SKM-1 treated with dmso at 0.1 percent for 144 hours (cell line): ENCODE measurements around the gene GHRHR.

ENCODE experiments used
- DNase-seq: peaks from one replicate; lab custom pipeline; 2025; ENCODE audit not compliant: unreplicated experiment; lab: John Stamatoyannopoulos, UW

The GHRHR gene

DNA sequence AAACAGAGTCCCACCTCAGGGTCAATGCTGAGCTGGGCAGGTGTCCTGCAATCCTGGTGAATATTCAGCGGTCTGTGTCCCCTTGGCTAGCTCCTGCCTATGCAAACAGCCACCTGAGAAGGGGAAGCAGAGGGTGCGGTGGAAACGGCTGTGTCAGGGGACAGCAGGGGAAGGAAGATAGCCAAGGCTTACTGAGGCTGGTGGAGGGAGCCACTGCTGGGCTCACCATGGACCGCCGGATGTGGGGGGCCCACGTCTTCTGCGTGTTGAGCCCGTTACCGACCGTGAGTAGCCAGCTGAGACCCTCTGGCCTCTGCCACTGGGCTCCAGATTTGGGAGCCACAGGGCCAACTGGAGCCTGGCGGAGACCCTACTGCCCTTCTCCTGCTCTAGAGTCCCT is at the start of gene GHRHR:
Gene GHRHR (plus strand): TSS at position 112 of the 400 bp plus-strand sequence. CDS start 116 bp downstream, at position 228.
- no peak for DNase-seq

DNA sequence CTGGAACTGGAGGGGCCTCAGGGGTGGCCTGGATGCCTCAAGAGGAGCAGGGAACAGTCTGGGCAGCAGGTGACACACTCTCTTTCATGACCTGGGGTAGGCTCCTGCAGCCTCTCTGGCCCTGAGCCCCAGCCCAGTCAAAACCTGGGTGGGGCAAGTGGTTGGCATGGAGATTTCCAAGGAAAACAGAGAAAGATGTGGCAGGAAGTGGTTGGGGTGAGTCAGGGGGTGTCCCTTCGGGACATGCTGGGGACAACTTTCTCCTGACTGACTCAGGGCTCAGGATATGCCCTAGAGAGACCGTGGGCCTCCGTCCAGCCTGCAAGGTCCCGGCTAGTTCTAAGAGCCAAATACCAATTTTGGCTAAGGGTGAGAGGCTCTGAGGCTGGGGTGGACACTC is 49.2 kb upstream of the GHRHR start:
- DNase-seq, result no peak

DNA sequence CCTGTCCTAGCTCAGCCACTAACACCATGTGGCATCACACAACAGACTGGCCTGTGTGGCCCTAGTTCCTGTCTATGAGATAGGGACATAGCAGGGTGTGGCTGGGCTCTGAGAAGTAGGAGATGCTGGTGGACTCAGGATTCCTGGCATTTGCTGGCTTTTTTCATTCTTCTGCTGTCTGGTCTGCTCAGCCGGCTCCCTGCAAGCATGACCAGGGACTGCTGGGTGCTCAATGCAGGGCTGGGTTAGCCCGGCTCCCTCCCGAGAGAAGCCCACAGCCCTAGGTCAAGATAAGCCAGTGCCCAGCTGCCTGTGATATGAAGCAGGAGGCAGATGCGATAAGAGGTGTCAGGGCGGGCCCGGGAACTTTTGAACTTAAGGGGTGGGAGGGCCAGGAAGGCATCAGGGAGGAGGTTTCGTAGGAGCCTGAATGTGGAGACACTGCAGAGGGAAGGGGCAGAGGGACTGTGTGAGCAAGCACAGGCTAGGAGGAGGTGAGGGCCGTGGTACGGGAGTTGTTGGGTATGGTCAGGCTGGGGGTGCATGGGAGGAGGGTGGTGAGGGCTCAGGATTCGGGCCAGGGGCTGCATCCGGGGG is 48.6 kb upstream of the GHRHR start:
- no peak for DNase-seq

DNA sequence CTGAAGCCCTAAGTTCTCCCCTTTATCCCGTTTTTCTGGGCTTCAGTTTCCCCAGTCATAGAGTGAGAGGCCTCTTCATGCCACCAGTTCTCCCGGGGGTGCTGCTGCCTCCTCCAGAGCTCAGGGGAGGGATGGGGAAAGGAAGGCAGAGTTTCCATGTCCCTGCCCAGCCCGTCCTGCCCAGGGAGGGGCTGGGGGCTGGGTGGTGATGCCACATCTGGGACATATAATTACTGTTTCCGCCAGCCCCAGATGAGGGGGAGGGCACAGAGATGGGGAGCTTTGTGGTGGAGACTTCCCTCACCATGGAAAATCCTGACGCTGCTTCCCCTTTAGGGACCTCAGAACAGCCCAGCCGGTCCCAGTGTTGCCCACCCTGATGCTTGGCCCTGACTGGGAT is 48.0 kb upstream of the GHRHR start:
- no peak for DNase-seq

DNA sequence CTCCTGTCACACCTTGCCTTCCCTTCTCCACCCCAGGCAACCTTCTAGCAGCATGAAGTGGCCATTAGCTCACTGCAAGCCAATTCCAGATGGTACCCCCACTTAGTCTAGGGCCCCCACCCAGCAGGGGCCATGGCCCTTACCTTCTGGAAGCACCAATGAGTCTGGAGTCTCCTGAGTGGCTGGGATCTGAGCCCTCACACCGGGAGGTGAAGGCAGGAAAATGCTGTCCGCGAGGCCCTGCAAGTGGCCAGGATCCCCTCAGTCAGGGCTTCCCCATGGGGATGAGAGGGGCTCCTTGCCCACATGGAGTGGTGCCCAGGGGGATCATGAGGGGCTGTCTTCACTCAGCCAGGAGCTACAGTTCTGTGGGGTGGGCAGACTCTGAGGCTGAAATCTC is 47.5 kb upstream of the GHRHR start:
- DNase-seq, result no peak

DNA sequence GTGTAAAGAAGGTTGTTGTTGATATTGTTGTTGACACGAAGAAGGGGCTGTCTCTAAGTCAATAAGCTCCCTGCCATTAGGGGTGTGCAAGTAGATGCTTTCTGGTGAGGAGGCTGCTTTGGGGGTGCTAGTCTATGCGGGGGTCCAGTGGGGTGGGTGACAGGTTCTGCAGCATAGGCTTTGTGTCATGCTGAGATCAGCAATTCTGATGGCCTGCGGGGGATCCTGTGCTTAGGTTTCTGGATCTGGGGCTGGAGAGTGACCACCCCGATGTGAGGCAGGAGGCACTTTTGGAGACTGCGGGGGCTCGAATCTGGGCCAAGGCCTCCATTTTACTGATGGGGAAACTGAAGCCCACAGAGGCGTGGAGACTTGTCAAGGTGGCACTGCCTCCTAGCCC is 47.0 kb upstream of the GHRHR start:
- DNase-seq, result no peak

DNA sequence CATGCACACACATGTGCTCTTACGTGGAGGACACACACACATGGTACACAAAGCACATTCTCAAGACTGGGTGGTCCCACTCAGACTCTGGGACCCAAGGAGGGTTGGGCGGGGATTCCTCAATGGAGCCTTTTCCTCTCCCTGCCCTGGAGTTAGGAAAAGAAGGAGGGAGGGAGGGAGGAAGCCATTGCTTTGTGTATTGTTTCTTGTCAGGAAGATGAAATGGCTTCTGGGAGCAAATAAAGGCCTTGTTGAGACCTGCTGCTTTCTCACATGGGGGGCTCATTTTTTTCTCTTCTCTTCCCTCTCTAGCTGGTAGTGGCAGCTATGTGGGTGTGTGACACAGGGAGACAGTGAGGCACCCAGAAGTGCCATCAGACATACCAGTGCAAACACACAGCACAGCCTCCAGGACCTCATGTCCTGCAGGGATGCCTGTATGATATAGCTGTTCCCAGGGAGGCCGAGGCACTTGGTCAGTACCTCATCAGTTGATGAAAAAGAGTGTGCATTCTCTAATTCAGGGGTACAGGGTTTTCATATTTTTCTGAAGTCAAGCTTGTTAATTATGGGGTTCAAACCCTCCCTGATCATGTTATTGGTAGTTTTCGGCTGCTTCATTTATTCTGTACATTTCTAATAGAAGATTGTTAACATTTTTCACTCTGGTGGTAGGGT is 46.4 kb upstream of the GHRHR start:
- DNase-seq, result no peak

DNA sequence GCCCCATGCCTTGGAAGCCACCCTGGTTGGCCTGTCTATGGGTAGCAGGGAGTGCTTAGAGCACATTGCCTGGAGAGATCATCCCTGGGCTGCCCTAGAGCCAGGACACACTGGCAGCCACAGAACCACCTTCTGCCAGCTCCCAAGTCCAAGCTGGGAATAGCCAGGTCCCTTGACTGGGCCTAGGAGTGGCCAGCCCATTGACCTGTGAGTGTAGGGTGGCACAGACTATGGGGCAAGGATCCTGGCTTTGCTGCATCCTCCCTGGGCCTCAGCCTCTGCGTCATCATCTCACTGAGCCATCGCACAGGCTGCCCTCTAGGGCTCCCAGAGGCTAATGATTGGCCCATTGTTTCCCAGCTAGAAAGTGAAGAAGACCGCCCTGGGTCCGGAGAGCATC is 45.1 kb upstream of the GHRHR start:
- DNase-seq, result no peak

DNA sequence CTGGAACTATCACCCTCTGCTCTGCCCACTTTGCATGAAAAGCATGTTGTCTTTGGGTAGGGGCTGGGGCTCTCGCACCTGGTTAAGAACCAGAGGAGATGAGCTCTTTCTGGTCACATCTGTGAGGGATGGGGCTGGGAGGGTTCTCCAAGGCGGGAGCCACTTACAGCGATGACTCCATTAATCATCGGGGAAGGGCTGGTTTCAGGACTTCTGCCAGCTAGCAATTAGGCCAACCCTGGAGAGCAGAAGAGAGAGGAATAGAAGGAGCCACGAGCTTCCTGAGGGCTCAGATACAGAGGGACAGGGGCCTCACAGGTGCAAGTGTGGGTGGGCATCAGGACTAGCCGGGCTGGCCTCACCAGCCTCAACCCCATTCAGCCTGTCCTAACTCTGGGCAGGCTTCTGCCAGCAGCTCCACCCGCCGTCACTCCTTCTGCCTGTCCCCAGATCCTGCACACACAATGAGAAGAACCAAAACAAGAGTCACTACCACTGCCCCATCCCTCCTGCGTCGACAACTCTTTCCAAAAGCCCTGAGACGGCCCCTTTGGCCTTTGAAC is 43.7 kb upstream of the GHRHR start:
- DNase-seq, result no peak

DNA sequence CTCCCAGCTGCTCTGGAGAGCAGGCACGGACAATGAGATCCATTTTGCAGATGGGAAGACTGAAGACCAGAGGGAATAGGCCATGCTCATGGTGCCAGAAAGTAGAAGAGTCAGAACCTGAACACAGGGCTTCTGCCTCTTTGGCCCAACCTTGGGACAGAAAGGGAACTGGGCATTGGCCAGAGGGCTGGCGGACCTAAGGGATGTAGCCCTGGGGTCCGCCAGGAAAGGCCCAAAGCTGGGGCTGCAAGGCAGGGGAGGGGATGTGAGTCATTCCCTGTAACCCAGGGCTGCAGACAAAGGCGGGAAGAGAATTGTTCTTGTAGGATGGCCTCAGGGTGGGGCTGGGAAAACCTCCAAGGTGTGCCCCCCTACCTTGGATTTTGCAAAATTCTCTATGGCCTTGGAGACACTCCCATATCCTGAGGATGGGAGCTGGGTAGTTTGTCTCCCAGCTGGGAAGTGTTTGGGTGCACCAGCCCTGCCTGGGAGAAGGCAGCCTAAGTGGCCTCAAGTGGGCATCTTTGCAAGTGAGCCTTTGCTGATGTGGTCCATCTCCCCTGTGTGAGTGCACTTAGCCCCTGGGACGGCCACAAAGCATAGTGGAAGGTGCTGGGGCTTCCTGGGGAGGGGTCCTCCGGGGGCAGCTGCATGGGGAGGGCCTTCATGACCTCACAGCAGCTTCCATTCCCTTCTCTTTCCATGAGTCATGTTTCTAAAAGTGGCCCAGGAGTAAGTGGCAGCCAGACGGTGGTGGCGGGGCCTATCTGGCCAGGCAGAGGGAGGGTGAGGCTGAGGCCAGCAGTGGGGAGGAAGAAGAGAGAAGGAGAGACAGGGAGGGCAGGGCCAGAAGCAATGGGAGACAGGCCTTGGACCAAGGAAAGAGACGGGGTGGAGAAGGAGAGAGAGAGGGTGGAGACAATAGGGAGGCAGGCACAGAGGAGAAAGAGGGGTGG is 42.9 kb upstream of the GHRHR start:
- no peak for DNase-seq

DNA sequence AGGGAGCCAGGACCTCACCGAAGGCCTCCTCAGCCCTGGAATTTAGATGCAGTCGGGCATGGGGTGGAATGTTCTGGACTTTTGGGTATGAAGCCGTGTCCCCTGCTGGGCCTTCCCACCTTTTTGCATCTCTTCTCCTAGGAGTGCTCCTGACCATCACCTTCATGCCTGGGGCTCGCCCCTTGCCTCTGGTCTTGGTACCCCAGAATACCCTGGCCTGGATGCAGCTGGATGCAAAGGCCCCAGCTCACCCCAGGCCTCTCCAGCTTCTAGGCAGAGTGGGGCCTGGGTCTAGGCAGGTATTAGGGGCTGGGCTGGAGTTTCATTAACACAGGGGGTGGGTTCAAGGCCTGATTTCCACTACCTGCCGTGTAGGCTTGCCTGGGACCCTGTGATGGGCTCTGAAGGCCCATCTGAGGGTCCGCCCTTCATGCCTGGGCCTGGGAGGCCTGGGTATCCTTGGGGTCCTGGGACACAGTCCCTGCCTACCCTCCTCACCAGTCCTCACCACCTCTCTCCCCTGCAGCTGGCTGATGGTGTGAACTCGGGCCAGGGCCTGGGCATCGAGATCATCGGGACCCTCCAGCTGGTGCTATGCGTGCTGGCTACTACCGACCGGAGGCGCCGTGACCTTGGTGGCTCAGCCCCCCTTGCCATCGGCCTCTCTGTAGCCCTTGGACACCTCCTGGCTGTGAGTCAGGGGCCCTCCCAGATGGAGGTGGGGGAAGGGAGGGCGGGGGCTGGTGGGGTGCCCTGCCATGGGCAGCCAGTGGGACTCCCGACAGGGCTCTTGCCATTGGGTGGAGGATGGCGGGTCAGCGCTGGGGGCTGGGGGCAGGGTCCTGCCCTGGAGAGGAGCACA is 42.0 kb upstream of the GHRHR start:
- DNase-seq, result no peak

DNA sequence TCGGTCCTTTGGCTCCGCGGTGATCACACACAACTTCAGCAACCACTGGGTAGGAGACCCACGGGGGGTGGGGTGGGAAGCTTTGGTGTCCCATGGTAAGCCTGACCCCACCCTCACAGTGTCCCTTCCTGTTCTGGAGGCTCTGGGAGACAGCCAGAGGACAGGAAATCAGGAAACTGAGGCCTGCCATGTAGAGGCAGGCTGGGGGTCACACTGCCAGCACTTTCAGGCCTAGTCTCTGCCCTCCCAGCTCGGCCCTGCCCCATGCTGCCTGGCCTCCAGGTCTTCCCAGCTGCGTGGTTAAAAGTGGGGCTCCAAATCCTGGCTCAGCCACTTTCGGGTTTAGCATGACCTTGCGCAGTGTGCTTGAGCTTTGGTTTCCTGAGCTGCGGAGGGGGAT is 41.2 kb upstream of the GHRHR start:
- no peak for DNase-seq

DNA sequence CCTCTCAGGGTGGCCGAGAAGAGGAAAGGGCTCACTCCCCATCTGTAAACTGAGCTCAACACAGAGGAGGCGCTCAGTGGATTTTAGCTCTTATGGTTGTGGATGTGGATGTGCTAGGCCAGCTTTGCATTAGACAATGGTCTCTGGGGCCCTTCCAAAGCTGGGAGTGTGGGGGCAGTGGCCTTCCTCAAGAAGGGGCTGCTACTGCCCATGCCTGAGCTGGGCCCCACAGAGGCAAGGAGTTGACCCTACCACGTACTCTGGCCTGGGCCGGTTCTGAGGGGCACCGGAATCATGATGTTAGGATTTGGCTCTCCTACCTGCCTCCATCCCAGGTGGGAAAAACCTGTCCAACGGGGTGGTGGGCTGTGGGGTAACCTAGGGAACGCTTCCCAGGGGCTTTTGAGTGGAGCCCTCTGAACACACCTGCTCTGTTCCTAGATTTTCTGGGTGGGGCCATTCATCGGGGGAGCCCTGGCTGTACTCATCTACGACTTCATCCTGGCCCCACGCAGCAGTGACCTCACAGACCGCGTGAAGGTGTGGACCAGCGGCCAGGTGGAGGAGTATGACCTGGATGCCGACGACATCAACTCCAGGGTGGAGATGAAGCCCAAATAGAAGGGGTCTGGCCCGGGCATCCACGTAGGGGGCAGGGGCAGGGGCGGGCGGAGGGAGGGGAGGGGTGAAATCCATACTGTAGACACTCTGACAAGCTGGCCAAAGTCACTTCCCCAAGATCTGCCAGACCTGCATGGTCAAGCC is 40.6 kb upstream of the GHRHR start:
- DNase-seq, result no peak

DNA sequence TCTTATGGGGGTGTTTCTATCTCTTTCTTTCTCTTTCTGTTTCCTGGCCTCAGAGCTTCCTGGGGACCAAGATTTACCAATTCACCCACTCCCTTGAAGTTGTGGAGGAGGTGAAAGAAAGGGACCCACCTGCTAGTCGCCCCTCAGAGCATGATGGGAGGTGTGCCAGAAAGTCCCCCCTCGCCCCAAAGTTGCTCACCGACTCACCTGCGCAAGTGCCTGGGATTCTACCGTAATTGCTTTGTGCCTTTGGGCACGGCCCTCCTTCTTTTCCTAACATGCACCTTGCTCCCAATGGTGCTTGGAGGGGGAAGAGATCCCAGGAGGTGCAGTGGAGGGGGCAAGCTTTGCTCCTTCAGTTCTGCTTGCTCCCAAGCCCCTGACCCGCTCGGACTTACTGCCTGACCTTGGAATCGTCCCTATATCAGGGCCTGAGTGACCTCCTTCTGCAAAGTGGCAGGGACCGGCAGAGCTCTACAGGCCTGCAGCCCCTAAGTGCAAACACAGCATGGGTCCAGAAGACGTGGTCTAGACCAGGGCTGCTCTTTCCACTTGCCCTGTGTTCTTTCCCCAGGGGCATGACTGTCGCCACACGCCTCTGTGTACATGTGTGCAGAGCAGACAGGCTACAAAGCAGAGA is 39.9 kb upstream of the GHRHR start:
- no peak for DNase-seq

DNA sequence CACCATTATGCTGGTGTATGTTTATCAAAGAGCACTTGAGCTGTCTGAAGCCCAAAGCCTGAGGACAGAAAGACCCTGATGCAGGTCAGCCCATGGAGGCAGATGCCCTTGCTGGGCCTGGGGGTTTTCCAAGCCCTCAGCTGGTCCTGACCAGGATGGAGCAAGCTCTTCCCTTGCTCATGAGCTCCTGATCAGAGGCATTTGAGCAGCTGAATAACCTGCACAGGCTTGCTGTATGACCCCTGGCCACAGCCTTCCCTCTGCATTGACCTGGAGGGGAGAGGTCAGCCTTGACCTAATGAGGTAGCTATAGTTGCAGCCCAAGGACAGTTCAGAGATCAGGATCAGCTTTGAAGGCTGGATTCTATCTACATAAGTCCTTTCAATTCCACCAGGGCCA is 39.1 kb upstream of the GHRHR start:
- no peak for DNase-seq

DNA sequence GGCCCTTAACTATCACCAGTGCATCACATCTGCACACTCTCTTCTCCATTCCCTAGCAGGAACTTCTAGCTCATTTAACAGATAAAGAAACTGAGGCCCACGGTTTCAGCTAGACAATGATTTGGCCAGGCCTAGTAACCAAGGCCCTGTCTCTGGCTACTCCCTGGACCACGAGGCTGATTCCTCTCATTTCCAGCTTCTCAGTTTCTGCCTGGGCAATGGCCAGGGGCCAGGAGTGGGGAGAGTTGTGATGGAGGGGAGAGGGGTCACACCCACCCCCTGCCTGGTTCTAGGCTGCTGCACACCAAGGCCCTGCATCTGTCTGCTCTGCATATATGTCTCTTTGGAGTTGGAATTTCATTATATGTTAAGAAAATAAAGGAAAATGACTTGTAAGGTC is 38.6 kb upstream of the GHRHR start:
- DNase-seq, result no peak

DNA sequence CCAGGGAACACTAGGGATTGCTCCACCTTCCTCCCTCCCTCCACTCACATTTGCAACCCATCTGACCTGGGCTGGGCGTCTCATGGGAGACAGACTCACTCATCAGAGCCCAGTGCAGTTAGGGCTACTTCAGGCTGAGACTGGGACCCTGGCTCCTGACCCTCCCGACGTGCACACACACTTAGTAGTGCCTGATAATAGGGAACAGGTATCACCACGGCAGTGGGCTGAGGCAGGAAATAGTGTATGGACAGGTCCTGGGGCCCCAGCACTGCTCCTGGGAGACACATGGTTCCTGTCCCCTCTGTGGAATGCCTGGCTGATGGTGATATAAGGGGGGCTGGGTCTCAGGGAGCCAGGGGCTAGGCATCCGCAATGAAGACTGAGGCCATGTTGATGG is 37.8 kb upstream of the GHRHR start:
- no peak for DNase-seq

DNA sequence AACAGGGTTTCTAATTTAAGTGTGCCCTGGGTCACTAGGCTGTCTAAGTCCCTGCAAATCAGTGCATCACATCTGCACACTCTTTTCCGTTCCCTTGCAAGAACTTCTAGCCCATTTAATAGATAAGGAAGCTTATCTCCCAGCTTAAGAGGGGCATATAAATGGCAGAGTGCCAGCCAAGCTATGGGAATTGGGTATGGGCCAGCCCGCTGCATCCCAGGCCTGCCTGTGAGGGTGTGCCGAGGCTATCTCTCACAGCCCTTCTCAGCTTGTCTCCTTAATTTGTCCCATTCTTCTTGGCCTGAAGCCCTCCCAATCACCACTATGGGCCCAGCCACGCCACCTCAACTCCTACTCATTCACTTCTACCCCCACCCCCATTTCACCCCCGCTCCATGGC is 37.4 kb upstream of the GHRHR start:
- DNase-seq, result no peak

DNA sequence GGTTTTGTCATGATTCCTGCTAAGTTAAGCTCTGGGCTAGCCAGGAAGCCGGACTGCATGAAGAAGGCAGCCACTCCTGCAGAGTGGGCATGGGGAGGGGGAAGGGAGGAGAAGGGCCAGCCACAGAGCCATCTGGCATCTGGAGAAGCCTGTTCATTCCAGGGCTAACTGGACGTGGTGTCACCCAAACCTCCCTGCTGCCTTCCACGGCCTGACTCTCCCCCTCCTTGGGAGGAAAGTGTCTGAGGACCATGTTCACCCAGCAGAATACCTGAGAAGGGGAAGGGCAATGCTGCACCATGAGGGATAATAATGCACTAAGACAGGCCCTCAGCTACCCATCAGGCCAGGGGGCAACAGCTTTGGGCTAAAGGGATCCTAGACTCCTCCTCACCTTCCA is 36.7 kb upstream of the GHRHR start:
- DNase-seq, result no peak

DNA sequence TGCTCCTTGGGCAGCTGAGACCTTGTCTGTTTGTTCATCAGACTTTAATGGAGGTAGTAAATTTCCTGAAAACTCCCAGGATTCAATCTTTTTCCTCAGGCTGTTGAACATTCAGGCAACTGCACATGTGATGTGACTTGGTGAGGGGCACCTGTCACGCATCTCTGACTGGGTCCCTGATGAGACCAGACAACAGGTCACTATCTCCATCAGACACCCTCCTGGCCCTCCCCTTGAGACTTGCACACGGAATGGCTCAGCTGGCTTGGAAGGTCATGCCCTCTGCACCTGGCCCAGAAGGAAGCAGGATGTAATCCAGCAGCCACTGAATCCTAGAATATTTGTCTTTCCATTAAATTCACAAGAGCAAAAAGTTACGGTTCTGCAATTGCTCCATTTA is 36.2 kb upstream of the GHRHR start:
- no peak for DNase-seq
